H1 (cell line): ENCODE measurements around the gene ADAT3.

Experiments
- POLR2AphosphoS5 ChIP-seq: IDR thresholded peaks from 2 replicates; pipeline ENCODE4 v1.6.1; 2011; ENCODE audit warnings: low read depth, low read length
- SP2 ChIP-seq: IDR thresholded peaks from 2 replicates; pipeline ENCODE4 v1.6.1; 2012; ENCODE audit warnings: mild to moderate bottlenecking, low read length, inconsistent platforms

- TF ChIP-seq POLR2AphosphoS5 (no peak), SP2 (no peak)
Observed at GRCh38 chr19:1893791-1894190, 11.4 kb upstream of the ADAT3 start.
